DMS114 treated with DMSO at 0.1 percent for 48 hours (cell line): ENCODE measurements around the gene TROAP.
"Not testable (repeated sequence)": the region's sequence is repeated elsewhere in the genome, so short reads cannot be mapped to it uniquely, and the experiment has no call there.

ENCODE experiments used
- DNase-seq: peaks from one replicate; lab custom pipeline; 2025; ENCODE audit not compliant: unreplicated experiment; lab: John Stamatoyannopoulos, UW

Gene TROAP

DNA sequence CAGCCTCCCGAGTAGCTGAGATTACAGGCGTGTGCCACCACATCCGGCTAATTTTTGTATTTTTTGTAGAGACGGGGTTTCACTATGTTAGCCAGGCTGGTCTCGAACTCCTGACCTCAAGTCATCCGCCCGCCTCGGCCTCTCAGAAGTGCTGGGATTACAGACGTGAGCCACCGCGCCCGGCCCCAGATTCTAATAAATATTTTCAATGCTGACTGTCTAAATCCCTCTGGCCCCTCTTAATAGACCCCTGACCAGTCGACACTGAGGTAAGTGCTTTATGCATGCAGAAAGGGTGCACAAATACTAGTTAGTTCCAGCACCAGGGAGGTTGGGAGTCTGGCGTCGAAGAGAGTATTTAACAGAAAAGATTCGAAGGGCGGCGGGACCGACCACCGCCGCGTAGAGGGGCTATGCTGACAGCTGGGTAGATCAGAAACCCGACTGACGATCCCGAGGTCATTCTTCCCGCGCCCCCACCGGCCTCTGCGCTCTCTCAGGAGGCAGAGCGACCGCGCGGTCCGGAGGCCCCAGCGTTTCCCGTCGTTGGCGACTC, 43.1 kb downstream of the TROAP start:
- no peak for DNase-seq

DNA sequence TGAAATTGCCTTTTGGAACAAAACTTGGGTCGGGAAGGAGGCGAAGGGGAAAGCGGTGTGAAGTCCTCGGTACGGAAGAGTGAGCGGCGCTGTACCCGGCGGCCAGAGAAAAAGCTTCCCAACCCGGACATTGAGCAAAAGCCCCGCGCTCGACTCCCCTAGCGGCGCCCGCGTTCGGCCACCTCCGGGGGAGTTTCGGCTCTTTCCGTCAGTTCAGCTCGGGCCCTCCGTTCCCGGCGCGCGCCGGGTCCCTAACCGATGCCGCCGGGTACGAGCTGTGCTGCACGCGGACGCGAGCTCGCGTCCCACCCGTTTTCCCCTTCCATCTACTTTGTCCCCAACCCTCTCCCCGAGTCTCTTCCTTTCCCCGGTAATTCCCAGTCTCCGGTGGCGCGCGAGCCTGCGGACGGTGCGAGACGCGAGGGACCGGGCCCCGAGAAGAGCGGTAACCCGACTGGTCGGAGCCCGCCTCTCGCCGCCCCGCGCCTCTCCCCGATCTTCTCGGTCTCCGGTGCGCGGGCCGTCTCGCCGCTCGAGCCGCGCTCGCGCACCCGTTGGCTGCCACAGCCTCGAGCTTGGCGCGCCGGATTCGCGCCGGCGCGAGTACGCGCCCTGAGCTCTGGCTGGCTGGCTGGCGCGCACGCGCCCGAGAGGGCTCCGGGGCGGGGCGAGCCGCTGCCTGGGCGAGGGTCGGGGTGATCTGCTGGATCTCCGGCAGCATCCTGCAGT, 43.8 kb downstream of the TROAP start:
- peak; percentile 87 for DNase-seq

DNA sequence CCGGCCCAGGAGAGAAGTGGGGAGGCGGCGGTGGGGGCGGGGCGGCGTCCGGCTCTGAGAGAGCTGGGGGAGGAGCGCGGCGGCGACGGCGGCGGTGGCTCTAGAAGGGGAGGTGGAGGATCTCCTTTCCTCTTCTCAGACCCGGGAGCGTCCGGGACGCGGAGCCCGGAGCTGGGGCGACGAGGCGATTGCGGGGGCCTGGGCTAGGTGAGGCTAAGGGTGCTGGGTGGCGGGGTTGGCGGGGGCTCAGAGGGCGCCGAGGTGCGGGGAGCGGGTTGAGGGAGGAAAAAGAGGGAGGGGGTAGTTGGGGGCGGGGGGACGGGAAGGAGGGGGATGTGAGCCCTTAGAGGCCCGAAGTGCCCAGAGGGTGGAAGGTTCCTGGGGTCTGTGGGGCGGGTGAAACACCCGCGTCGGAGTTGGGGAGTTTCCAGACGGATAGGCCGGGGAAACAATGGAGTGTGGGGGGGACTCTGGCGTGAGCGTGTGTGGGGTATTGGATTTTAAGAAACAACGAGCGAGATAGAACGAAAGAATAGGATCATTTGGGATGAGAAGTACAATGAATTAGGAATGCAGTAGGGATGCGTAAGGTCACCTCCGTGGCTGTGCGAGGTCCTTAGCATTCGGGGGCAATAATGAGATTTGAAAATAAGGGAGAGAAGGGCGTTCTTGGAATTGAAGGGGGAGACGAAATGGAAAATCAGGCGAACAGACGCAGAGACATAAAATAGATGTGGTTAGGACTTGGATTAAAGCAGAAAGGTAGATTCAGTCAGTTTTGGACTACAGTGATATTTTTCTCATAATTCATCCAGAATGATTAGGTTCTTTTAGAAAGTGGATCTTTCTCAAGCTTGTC, 44.6 kb downstream of the TROAP start, which contains the start of gene SPATS2:
SPATS2 (plus strand) TSS at position 82 of the 859 bp plus-strand sequence. CDS start 93,551 bp downstream, outside the sequence.
- no peak for DNase-seq

DNA sequence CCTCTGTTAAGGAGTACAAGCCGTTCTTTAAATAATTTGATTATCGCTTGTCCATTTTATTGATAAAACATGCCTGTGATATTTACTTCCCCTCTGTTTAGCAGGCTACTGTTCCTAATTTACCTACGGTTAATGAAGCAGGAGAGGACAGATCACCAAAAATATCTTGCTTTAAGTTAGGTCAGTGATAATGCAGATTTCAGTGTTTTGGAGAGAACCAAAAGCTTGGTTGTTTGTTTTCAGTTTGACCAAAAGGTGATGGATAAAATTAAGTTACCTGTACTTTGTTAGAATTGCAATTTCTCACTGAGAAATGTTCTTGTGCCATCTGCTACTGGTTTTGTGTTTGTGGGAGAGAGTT, 45.2 kb downstream of the TROAP start:
- DNase-seq, result no peak

DNA sequence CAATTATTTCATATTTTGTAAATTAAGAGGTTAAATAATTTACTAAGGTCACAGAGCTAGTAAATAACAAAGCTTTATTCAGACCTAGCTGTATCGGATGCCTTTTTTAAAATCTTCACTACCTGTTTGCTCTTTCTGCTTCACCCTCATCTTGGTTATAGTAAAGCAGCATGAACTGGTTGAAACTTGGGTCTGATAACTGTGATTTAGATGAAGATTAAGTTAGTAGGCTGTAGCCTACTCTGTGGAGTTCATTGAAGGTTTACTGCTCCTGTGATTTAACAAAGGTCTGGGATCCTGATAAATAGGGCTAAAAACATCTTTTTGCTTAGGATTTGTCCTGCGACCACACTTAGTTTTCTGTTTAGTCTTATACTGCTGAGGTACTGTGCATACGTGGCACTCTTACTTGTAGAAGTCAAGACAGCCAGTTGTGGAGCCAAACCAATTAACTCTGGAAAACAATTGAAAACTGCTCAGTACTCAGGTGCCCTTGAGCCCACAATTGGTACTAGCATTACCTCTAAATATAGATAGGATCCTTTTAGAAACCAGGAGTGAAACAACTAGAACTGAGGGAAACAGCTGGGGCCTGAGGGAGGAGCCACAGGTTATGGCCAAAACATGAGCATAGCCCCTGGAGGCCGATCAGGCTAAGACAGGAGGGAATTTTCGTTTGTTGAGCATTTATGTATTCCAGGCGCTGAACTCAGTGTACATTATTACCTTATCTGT, 46.5 kb downstream of the TROAP start:
- peak; percentile 55 for DNase-seq

DNA sequence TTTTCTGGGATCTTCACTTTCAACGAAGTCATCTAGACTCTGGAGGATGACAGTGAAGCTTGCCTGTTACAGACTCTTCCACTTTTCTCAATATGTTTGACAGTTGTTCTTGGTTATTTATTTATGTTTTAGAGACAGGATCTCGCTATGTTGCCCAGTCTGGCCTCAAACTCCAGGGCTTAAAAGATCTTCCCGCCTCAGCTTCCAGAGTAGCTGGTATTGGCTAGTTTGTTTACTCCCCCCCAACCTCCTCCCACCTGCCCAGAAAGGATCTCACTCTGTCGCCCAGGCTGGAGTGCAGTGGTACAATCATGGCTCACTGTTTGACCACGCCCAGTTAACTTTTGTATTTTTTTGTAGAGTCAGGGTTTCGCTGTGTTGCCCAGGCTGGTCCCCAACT, 47.5 kb downstream of the TROAP start:
- DNase-seq, result no peak

DNA sequence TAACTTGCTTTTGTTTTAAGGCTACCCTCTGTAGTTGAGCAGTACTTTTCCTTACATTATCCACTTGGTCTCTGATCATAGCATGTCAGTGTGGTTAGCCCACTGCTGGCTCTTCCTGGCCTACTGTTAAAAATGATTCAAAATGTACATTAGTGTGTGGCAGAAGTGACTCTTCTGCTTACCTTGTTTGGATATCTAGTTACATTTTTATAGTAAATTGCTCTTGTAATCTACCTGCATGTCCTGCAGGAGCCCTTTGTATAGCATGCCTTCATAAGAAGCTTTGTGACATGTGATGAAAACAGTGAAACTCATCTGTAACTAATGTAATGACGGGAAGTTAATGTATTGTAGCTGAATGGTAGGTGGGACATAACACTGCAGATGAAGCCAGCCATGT, 52.4 kb downstream of the TROAP start:
- DNase-seq, result no peak

DNA sequence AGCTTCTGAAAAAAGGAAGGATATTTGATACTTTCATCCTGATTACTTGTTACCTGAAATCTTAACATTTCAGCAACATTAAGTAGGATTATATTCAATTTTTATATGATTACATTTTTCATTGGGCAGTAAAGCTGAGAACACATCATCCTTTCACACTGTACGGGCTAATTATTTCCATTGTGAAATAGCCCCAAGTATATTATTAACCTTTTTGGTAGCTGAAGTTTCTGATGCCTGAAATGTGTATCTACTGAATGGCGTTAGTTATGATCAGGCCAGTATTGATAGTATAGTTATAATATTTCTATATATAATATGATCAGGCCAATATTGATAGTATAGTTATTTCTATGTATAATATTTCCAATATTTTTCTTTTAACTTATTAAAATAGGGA, 54.3 kb downstream of the TROAP start:
- no peak for DNase-seq

DNA sequence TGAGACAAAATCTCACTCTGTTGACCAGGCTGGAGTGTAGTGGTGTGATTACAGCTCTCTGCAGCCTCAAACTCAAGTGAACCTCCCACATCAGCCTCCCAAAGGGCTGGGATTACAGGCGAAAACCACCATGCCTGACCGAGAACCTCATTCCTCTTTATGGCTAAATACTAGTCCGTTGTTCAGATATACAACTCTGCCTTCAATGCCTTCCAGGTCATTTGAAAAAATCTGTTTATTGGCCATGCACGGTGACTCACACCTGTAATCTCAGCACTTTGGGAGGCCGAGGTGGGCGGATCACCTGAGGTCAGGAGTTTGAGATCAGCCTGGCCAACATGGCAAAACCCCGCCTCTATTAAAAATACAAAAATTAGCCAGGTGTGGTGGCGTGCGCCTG, 57.1 kb downstream of the TROAP start:
- not testable (repeated sequence) for DNase-seq
